Pulmonary artery endothelial cell (primary cell): ENCODE measurements around the gene CSNK1G2. TPM values are rescaled to one million over a fixed set of nuclear protein-coding genes. Genes with fewer than 3 reads are reported as not detected.

Experiments
- DNase-seq: peaks from one replicate; pipeline ENCODE4 v3.0.0-alpha.2; 2011; ENCODE audit warnings: low read depth, low spot score
- total RNA-seq: library from RNA; depleted of rRNA; stranded (reverse); fragments of >200 nt; gene quantifications from 2 replicates; pipeline ENCODE4 v1.2.3, GENCODE V29; 2014

CSNK1G2 gene
- 88.6 and 107 TPM in 2 replicates for total RNA-seq

DNA sequence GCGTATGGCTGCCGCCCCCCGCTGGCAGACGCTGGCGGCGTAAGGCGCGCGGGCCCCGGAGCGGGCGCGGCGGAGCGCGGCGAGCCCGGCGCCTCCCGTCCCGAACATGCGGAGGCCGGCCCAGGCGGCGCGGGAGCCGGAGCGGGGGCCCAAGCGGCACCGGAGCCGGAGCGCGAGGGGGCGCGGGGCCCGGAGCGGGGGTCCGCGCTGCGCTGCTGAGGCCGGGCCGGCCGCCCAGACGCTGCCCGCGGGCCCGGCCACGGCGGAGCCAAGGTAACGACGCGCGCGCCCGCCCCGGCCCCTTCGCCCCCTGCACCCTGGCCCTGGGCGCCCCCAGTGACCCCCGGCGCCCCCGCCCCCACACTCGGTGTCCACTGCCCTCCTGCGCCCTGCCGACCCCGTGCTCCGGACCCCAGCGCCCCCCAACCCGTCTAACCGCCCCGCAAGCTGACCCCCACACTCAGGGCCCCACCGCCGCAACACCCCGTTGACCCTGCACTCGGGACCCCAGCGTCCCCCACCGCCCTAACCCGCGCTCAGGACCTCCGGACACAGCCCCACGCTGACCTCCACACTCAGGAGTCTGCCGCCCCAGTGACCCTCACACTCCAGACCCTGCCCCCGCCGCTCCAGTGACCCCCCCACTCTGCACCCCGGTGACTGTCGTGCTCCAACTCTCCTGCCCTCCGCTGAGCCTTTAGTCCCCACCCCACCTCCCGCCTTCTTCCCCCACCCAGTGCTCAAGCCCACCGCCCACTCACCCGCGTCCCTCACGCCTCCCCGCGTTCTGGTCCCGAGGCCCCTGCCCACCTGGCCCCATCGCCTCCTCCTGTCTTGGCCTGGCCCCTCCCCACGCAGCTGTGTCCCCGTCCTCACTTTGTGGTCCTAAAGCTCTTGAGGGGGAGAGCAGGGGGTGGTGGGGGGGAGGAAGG, at the start of gene CSNK1G2:
TSS of gene CSNK1G2 (plus strand) at position 27 of the 932 bp plus-strand sequence. CDS start 28,601 bp downstream, outside the sequence.
- DNase-seq, result no peak

DNA sequence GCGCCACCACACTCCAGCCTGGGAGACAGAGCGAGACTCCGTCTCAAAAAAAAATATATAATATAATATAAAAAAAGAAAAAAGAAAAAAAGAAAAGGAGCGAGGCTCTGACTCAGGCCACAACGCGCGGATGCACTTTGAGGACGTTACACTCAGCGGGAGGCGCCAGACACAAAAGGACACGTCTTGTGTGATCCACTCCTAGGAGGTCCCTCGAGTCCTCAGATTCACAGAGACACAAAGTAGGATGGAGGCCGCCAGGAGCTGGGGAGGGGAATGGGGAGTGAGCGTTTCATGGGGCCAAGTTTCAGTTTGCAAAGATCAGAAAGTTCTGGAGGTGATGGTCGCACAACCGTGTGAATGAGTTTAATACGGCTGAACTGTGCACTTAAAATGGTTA, 47.2 kb upstream of the CSNK1G2 start:
- DNase-seq, result no peak

- DNase-seq, result no peak
These were observed 44.5 kb upstream of the CSNK1G2 start for GRCh38 chr19:1896508-1896907.

DNA sequence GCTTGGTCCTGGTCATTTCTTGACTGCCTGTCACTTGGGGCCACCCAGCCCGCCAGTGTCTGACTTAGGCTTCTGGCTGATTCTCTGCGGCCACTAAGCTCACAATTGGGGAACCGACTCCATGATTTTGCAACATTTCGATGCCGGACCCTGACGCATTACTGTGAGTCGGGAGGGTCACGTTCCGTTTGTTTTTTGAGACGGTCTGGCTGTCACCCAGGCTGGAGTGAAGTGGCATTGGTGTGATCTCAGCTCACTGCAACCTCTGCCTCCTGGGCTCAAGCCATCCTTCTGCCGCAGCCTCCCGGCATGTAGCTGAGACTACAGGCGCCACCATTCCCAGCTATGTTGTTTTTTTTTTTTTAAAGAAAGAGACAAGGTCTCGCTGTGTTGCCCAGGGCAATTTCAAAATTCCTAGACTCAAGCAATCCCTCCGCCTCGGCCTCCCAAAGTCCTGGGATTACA, 39.0 kb upstream of the CSNK1G2 start:
- DNase-seq, result no peak

DNA sequence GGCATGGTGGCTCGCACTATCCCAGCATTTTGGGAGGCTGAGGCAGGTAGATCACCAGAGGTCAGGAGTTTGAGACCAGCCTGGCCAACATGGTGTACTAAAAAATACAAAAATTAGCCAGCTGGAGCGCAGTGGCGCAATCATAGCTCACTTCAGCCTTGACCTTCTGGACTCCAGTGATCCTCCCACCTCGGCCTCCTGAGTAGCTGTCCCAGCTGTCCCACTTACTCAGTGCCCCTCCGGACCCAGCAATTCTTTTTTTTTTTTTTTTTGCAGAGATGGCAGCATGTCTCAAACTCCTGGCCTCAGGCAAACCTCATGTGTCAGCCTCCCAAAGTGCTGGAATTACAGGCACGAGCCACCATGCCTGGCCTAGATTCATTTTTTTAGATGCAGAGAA, 38.0 kb upstream of the CSNK1G2 start:
- no peak for DNase-seq

- DNase-seq, result no peak
These were observed 36.2 kb upstream of the CSNK1G2 start for GRCh38 chr19:1904860-1905109.

DNA sequence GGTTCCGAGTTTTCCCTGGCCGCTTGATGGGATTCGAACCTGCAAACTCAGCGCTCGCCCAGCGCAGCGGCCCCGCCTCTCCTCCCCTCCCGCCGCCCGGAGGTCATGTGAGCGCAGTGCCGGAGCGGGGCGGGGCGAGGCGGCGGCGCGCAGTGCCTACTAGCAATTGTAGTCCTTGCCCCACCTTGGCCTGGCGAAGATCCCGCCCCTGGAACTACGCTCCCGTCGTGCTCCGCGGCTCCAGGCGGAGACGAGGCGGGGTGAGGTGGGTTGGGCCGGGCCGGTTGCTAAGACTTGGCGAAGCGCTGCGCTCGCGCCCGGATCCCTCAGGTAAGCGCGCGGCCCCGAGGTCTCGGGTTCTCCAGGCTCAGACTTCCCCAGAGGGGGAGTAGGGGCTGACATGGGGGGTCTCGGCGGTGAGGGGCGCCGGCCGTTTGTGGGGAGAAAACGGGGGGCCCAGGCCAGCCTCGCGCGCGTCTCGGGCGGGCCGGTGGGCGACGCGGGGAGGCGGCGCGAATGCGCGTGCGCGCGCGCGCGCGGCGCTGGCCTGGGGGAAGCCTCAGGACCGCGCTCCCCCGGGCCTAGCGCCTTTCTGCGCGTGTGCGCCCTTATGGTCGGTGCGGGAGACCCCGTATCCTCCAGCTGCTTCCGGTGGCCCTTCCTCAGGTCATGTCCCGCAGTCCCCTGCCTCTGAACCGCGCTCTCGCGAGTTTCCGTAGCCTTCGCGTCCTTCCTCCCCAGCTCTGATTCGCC, 35.7 kb upstream of the CSNK1G2 start, which contains the start of the genes ADAT3 and SCAMP4:
TSS of gene ADAT3 (plus strand) at position 290 of the 753 bp plus-strand sequence. CDS start 6,649 bp downstream, outside the sequence.
TSS of gene SCAMP4 (plus strand) at position 290 of the 753 bp plus-strand sequence. CDS start 9,621 bp downstream, outside the sequence.
- peak; percentile 95 for DNase-seq

GRCh38 chr19:1905863-1906375, 35.1 kb upstream of the CSNK1G2 start:
- no peak for DNase-seq

DNA sequence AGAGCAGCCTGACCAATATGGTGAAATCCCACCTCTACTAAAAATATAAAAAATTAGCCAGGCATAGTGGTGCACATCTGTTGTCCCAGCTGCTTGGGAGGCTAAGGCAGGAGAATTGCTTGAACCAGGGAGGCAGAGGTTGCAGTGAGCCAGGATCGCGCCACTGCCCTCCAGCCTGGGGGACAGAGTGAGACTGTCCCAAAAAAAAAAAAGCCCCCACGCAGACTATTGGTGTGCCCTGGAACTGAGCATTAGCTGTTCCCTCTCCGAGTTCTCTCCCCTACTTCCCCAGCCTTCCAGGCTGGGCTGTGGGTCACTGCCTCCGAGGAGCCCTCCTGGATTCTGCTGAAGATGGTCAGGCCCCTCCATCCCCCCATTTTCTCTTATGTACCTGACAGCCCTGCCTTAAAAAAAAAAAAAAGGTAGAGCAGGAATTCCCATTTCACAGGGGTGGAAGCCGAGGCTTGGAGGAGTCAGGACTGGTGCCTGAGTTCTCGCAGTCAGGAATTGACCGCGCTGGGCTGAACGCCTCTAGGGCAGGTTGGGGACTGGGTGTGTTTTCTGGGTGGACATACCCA, 33.9 kb upstream of the CSNK1G2 start:
- DNase-seq, result no peak

DNA sequence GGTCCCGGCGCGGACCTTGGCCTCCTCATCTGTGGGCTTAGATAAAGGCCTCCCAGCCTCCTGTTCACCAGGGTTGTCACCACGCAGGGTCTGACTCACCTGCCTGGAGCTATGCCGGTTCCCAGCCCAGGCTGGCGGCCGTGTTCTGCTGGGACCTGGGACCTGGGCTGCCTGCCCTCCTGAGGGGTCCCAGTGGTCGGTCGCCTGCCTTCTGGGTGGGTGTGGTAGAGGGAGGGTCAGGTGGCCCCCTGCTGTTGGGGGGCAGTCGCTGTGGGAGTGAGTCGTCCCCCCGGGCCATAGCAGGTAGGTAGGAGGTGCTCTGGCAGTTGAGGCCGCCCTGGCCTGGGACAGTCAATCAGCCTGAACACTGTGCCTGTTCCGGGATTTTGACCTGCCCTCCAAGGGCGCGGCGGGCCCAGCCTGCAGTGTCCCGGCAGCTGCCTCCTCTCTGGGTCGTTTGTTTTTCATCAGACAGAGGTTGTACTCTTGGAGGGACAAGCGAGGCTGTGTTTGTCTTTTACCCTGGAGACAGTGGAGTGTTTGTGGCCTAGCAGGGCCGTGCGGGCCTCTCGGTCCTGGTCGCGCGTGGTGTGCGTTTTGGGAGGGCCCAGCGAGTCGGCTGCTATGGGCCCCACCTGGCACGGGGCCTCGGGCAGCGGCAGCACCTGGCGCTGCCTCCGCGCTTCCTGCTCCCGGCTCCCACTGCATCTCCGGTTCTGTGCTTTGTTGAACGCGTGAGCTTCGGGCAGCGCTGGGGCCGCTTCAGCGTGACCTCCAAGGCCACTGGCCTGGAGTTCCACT, 33.2 kb upstream of the CSNK1G2 start:
- DNase-seq, result no peak

GRCh38 chr19:1908364-1908678, 32.7 kb upstream of the CSNK1G2 start:
- no peak for DNase-seq

DNA sequence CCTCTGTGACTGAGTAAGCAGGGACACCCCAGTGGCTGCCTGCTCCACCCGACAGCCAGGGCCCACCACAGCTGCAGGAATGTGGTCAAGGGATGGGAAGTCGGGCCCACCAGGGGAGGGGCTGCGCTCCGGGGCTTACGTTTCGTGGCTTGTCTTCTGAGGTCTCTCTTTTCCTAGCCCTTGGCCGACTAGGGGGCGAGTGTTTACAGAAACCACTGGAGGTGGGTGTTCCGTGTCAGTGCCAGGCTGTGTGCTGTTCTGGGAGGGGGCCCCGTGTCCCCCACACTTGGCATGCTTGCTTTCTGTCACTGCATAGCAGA, 31.3 kb upstream of the CSNK1G2 start:
- DNase-seq, result no peak

DNA sequence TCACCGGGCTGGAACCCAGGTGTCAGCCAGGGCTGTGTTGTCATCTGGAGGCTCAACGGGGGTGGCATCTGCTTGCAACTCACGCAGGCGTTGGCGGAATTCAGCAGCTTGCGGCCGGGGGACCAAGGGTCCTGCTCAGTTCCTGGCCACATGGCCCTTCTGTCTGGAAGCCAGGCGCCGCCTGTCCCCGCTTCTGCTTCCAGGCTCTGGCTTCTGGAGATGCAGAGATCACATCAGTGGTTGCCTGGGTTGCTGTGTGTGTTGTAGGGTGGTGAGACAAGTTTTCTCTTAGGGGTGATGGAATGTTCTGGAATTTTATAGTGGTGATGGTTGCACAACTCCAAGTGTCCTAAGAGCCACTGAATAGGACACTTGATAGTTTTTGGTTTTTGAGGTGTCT, 30.8 kb upstream of the CSNK1G2 start:
- no peak for DNase-seq

- no peak for DNase-seq
These were observed 29.9 kb upstream of the CSNK1G2 start for GRCh38 chr19:1911098-1911497.

DNA sequence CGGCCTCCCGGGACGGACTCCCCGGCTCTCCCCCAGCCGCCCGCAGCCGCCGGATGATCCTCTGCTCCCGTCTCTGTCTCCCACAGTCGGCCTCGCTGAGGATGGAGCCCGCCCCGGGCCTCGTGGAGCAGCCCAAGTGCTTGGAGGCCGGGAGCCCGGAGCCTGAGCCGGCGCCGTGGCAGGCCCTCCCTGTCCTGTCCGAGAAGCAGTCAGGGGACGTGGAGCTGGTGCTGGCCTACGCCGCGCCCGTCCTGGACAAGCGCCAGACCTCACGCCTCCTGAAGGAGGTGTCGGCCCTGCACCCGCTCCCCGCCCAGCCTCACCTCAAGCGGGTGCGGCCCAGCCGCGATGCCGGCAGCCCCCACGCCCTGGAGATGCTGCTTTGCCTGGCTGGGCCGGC, 29.0 kb upstream of the CSNK1G2 start:
- DNase-seq, result no peak

GRCh38 chr19:1912760-1913505, 28.0 kb upstream of the CSNK1G2 start:
- no peak for DNase-seq

DNA sequence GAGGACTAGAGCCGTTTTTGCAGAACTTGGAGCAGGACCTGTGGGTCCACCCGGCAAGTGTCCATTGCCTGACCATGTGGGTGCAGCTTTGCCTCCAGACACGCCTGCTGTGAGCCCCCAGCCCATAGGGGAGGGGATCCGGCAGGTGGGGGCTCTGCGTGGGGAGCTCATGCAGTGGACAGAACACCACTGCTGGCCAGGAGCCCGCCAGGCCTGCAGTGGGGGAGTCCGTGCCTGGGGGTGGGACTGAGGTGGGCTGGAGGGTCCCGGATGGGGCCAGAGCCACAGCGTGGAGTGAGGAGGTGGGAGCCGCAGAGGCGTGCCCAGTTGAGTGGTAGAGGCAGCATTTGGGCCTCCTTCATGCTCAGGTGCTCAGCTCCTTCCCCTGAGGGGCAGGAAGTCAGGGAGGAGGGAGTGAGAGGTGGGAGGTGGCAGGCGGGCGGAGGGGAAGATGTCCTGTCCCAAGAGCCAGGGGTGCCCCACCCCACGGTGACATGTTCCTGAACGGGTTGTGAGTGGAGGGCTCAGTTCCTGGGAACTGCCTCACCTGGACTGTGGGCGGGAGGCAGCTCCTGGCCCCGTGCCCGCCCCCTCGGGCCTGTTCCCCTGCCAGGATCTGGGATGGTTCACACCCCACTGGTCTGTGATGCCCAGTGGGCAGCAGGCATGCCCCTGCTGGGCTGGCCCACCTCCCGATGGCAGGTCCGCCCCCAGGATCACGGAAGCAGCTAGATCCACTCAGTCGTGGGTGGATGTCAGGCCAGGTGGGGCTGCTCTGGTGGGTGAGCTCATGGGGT, 27.0 kb upstream of the CSNK1G2 start:
- DNase-seq, result no peak

- DNase-seq, result no peak
These were observed 26.1 kb upstream of the CSNK1G2 start for GRCh38 chr19:1914826-1915341.

GRCh38 chr19:1917146-1917545, 23.8 kb upstream of the CSNK1G2 start:
- DNase-seq, result no peak

- no peak for DNase-seq
These were observed 23.0 kb upstream of the CSNK1G2 start for GRCh38 chr19:1917926-1918325.
